Lower leg skin (tissue), 4 donors: Measurements from ENCODE around the gene EP400. TPM values are rescaled to one million over a fixed set of nuclear protein-coding genes. Genes with fewer than 3 reads are reported as not detected.

Experiments
- DNase-seq, 2 donors: peaks; one replicate each; pipeline ENCODE4 v3.0.0-alpha.2; 2019; ENCODE audit warnings: low spot score in 2 of 2
- H3K4me3 ChIP-seq: fragments of 200-600 bp; sonication (generic); 2 replicates; pipeline ENCODE4 v1.5.1; 2017; ENCODE audit warnings: mild to moderate bottlenecking, low read depth; ENCODE audit not compliant: poor library complexity, severe bottlenecking
- POLR2A ChIP-seq, 2 donors: fragments of 450-650 bp; IDR thresholded peaks; one replicate each; pipeline ENCODE4 v1.6.1; 2016 to 2017; ENCODE audit warnings: antibody characterized with exemption in 2 of 2, mild to moderate bottlenecking in 1 of 2, moderate library complexity in 1 of 2
- WGBS, 2 donors: methylation state at CpG; one replicate each; pipeline ENCODE4 v1.1.5; 2018; 5-methylcytosine and 5-hydroxymethylcytosine counted together
- intact Hi-C: fragments of 100-400 bp; cut with DNase I; formaldehyde crosslinking; loops from one replicate; pipeline ENCODE4 v1.15.0; 2023; ENCODE audit warnings: low total_unique reads
- total RNA-seq, 4 donors: library from RNA; depleted of rRNA; stranded (reverse); fragments of >200 nt; gene quantifications; one replicate each; pipeline ENCODE4 v1.1.0, GENCODE V29; 2016
- TF ChIP-seq, protein P1 (sequence below), 3 donors: fragments of 450-650 bp; IDR thresholded peaks; one replicate each; pipeline ENCODE4 v1.5.1; 2016; ENCODE audit warnings: antibody characterized with exemption in 3 of 3, mild to moderate bottlenecking in 3 of 3, moderate library complexity in 2 of 3

Gene EP400
- total RNA-seq, 4 donors from 2014 or later, result 22.0 to 45.8 (median 24.6) TPM

DNA sequence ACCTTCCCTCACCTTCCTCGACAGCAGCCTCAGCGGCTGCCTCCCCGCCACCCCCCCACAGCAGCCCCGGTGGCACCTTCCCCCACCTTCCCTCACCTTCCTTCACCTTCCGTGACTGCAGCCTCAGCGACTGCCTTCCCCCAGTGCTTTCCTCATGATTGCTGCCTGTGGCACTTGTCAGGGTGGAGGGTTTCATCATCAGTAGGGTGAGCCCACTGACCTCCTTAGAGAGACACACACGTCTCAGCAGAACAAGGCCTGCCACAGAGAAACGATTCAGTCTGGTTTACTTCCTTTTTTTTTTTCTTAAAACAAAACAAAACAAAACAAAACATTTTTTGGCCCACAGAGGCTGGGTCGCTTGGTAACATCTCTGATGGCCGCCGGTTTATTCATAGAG is 75.0 kb downstream of the EP400 start:
- no peak for DNase-seq
- TF ChIP-seq, protein P1, sequence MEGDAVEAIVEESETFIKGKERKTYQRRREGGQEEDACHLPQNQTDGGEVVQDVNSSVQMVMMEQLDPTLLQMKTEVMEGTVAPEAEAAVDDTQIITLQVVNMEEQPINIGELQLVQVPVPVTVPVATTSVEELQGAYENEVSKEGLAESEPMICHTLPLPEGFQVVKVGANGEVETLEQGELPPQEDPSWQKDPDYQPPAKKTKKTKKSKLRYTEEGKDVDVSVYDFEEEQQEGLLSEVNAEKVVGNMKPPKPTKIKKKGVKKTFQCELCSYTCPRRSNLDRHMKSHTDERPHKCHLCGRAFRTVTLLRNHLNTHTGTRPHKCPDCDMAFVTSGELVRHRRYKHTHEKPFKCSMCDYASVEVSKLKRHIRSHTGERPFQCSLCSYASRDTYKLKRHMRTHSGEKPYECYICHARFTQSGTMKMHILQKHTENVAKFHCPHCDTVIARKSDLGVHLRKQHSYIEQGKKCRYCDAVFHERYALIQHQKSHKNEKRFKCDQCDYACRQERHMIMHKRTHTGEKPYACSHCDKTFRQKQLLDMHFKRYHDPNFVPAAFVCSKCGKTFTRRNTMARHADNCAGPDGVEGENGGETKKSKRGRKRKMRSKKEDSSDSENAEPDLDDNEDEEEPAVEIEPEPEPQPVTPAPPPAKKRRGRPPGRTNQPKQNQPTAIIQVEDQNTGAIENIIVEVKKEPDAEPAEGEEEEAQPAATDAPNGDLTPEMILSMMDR (IDR thresholded peaks at IDR 0.05), result no peak
- TF ChIP-seq POLR2A (IDR thresholded peaks at IDR 0.05), result no peak
- intact Hi-C loops, result no loop called here
- H3K4me3 ChIP-seq, result no peak overlapping the region
- WGBS, 2 donors, result 89% methylated on average over 11 of the region's 11 CpGs

DNA sequence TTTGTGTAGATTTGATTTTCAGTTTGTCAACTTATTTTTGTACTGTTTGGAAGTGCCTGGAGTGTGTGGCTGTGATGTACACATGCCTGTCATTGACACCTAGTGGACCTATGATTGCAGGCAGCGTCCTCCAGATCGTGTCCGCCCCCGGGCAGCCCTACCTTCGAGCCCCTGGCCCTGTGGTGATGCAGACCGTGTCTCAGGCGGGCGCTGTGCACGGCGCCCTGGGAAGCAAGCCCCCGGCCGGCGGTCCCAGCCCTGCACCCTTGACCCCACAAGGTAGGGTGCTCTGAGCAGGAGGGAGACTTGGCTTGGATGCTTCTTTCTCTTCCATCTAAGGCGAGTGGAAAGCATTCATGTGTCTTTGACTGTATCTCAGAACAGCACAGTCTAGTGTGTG is 75.8 kb downstream of the EP400 start:
- intact Hi-C loops, result no loop called here
- H3K4me3 ChIP-seq, result no peak overlapping the region
- no peak for DNase-seq
- TF ChIP-seq POLR2A (IDR thresholded peaks at IDR 0.05), result no peak
- TF ChIP-seq, protein P1 (IDR thresholded peaks at IDR 0.05), result no peak
- 94 to 95% methylated on average over 14 of the region's 14 CpGs for WGBS, 2 donors

DNA sequence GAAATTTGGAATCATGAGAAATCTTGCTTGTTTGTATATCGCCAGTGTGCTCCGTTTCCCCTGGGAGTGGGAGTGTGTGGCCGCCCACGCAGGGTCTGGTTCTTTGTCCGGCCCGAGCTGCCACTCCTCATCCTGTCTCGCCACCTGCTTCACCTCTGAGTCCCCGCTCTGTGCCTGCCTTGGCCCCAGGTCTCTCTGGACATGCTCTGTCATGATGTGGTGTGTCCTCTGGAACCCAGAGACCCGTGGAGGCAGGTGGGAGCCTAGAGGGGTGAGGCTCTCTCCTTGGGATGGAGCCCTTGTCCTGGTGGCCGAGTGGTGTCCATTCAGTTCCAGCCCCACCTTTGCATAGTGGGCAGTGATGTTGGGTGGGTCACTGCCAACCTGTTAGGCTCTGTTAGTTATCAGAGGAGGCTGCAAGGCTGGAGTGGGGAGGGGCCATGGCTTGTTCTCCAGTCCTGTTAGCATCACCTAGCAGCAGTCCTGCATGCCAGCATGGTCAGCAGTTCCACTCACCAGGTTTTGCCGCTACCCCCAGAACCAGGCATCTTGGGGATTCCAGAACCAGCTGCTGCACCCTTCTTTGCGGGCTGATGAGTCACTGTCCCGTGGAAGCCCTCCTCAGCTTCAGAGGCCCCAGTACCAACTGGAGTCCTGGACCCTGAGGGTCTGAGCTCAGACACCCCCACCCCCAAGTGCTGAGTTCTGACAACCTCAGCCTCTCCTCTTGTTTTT is 76.5 kb downstream of the EP400 start:
- intact Hi-C loops, result no loop called here
- no peak for DNase-seq
- TF ChIP-seq, protein P1 (IDR thresholded peaks at IDR 0.05), result no peak
- TF ChIP-seq POLR2A (IDR thresholded peaks at IDR 0.05), result no peak
- WGBS, 2 donors, result 92 to 93% methylated on average over 13 of the region's 13 CpGs
- H3K4me3 ChIP-seq, result no peak overlapping the region

DNA sequence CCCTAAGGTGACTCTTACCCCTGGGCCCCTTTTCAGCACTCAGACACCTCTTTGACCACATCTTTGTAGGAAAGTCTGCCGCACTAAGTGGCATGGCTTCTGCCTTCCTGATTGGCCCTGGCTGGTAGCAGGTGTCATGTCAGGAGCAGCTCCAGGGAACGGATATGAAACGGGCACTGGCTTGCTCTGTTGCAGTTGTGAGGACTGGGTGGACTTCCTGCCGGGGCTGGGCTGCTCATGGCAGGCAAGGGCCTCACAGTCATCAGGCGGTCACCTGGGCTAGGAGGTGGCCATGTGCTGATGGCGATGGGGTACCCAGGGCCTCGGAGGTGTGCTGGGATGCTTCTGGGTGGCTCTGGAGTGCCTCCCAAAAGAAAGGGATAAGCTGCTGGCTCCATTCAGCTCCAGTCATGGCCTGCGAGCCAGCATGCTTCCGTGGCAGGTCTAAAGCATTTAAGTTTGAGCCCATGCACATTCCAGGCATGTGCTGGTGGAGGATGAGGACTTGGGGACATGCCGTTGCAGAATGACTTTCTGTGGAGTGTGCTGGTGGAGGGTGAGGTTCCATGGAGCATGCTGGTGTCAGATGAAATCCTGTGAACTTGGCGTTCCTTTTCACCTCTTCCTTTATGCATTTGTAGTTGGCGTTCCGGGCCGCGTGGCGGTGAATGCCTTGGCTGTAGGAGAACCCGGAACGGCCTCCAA is 77.2 kb downstream of the EP400 start:
- WGBS, 2 donors, result 95 to 96% methylated on average over 14 to 18 of the region's 18 CpGs
- no peak overlapping the region for H3K4me3 ChIP-seq
- no peak for TF ChIP-seq POLR2A (IDR thresholded peaks at IDR 0.05)
- TF ChIP-seq, protein P1 (IDR thresholded peaks at IDR 0.05), result no peak
- intact Hi-C loops, result no loop called here
- DNase-seq, result no peak

DNA sequence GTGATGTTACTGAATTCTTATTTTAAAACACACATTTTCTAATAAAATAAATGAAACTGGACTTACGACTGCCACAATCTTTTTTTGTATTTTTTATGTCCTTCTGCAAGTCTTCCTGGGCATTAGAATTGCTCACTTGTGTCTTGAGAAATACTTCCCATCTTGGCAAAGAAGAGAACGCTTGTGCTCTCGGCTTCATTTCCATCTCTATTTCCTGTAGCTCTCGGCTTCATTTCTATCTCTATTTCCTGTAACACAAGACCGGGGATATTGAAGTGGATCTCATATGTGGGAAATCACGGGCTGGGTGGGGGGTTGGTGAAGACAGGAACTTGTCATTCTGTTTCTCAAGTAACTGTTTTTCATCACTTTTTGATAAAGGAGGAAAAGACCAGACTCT is 77.9 kb downstream of the EP400 start:
- WGBS, 2 donors, result 83 to 89% methylated on average over 6 of the region's 6 CpGs
- TF ChIP-seq POLR2A (IDR thresholded peaks at IDR 0.05), result no peak
- TF ChIP-seq, protein P1 (IDR thresholded peaks at IDR 0.05), result no peak
- no peak for DNase-seq
- H3K4me3 ChIP-seq, result no peak overlapping the region
- intact Hi-C loops, result no loop called here
